ENCODE measurements around the gene TGFBR3L. TPM values are rescaled to one million over a fixed set of nuclear protein-coding genes. Genes with fewer than 3 reads are reported as not detected.

The TGFBR3L gene
- total and polyA plus RNA-seq, 2 of the 8 experiments (the other 6 are each of a cell fraction or from before 2014, with no cell fraction given), result 3.1 to 3.7 TPM

DNA sequence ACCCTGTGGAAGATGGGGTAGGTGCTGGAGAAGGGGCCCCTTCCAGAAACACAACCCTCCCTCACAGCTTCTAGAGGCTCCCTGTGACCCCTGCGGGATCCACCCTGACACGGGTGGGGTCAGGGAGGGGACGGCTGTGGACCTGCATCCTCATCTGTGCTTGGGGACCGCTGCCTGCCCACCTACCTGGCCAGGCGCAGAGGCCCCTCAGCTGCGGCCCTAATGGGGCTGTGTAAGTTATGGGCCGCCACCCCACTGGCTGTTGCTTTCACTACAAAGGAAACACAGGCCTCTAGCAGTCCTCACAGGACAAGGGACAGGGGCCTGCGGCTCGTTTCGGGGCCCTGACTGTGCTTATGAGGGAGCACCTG is 18.3 kb downstream of the TGFBR3L start:
- Histone ChIP-seq H3K23me2 (ENCODE audit: low read depth, low read length) (no peaks in the 10 kb centered on the region), H3K27me3 (replicated peaks in 1 of 4; ENCODE audit: control insufficient read depth in 3 of 4, extremely low read depth in 1 of 4, insufficient read depth in 3 of 4, low read length in 3 of 4) (no peaks in the 10 kb centered on the region), H4K20me1 (replicated peaks in 1 of 2; ENCODE audit: control insufficient read depth in 1 of 2, insufficient read depth in 2 of 2, low read length in 2 of 2) (peaks cover 6 to 12% of the 10 kb centered on the region in 2 experiments), H3K36me3 (ENCODE audit: control insufficient read depth in 2 of 4, insufficient read depth in 4 of 4, low read length in 3 of 4) (peaks cover 26 to 73% (median 53%) of the 10 kb centered on the region in 4 experiments), H4K5ac (ENCODE audit: insufficient read length, low read depth, low read length) (no peak overlapping the region), H2AK5ac (ENCODE audit: low read depth, low read length) (no peak overlapping the region), H3K9me3 (ENCODE audit: insufficient read depth in 2 of 2, low read depth in 1 of 2, low read length in 1 of 2) (no peaks in the 10 kb centered on the region), H3K18ac (ENCODE audit: extremely low read depth, low read length) (no peak overlapping the region), H3K4me1 (replicated peaks in 1 of 4; ENCODE audit: control insufficient read depth in 3 of 4, insufficient read depth in 4 of 4, low read length in 3 of 4) (no peaks in the 10 kb centered on the region), H3K14ac (ENCODE audit: insufficient read length) (no peak overlapping the region), H3K4me3 (ENCODE audit: extremely low read depth in 1 of 4, insufficient read depth in 2 of 4, low read depth in 3 of 4, low read length in 4 of 4) (no peak overlapping the region), H3K9ac (replicated peaks in 1 of 4; ENCODE audit: extremely low read depth in 1 of 4, low read depth in 3 of 4, low read length in 3 of 4) (no peak overlapping the region), H3K4me2 (ENCODE audit: insufficient read depth in 1 of 2, low read depth in 2 of 2, low read length in 2 of 2) (no peak overlapping the region), H3K27ac (ENCODE audit: low read depth, low read length) (no peak overlapping the region), H3K56ac (replicated peaks; ENCODE audit: insufficient read length, low read depth, low read length) (no peak overlapping the region), H3K79me1 (ENCODE audit: low read depth, low read length) (no peaks in the 10 kb centered on the region), H2BK12ac (ENCODE audit: low read depth, low read length) (no peak overlapping the region), H2BK5ac (ENCODE audit: low read depth, low read length) (no peak overlapping the region), H3K23ac (ENCODE audit: insufficient read length) (no peak overlapping the region), H2BK20ac (ENCODE audit: low read length) (no peak overlapping the region), H2BK120ac (replicated peaks; ENCODE audit: low read depth, low read length) (no peak overlapping the region), H3K79me2 (ENCODE audit: control insufficient read depth in 1 of 2, insufficient read depth in 2 of 2, low read length in 2 of 2) (no peaks in the 10 kb centered on the region), H2BK15ac (ENCODE audit: low read length) (no peak overlapping the region), H4K8ac (ENCODE audit: extremely low read depth, insufficient read depth, low read length) (no peak overlapping the region), H3K4ac (replicated peaks; ENCODE audit: insufficient read length, low read depth, low read length) (no peak overlapping the region), H2AFZ (ENCODE audit: low read length) (no peak overlapping the region), H4K91ac (replicated peaks; ENCODE audit: insufficient read length, low read length) (no peak overlapping the region)
- no peak for DNase-seq (ENCODE audit: low read depth in 1 of 2, low spot score in 2 of 2)
- TF ChIP-seq, protein P1, sequence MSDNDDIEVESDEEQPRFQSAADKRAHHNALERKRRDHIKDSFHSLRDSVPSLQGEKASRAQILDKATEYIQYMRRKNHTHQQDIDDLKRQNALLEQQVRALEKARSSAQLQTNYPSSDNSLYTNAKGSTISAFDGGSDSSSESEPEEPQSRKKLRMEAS (IDR thresholded peaks at IDR 0.05), result no peak
- TF ChIP-seq TBP (IDR thresholded peaks at IDR 0.05; ENCODE audit: low read depth, low read length), result no peak
- TF ChIP-seq TAF1 (IDR thresholded peaks at IDR 0.05; ENCODE audit: low read depth, low read length), result no peak
- no peak for TF ChIP-seq PHF8 (conservative IDR thresholded peaks at IDR 0.05; ENCODE audit: low read depth, low read length)
- TF ChIP-seq TEAD4 (IDR thresholded peaks at IDR 0.05; ENCODE audit: low read depth, low read length), result no peak
- no peak for TF ChIP-seq CBX5 (IDR thresholded peaks at IDR 0.05; ENCODE audit: low read depth, low read length)
- TF ChIP-seq SUZ12 (IDR thresholded peaks at IDR 0.05; ENCODE audit: low read length), result no peak
- TF ChIP-seq SIRT6 (IDR thresholded peaks at IDR 0.05; ENCODE audit: low read length), result no peak
- no peak for TF ChIP-seq ZNF274 (IDR thresholded peaks at IDR 0.05; ENCODE audit: borderline replicate concordance, extremely low read depth, low read length)
- TF ChIP-seq SP2 (IDR thresholded peaks at IDR 0.05; ENCODE audit: low read length), result no peak
- TF ChIP-seq TCF12 (IDR thresholded peaks at IDR 0.05; ENCODE audit: low read depth, low read length), result no peak
- TF ChIP-seq POLR2A (IDR thresholded peaks at IDR 0.05; ENCODE audit: control extremely low read depth in 1 of 2, low read depth in 2 of 2, low read length in 2 of 2), result no peak
- TF ChIP-seq NRF1 (IDR thresholded peaks at IDR 0.05; ENCODE audit: low read depth, low read length), result no peak
- WGBS, 2 experiments (ENCODE audit: extremely low coverage in 1 of 2, insufficient coverage in 1 of 2, insufficient read length in 1 of 2, insufficient replicate concordance in 2 of 2, low coverage in 1 of 2, low lambda C conversion rate in 2 of 2, missing lambda C conversion rate in 1 of 2), result 86% methylated on average over 4 of the region's 10 CpGs; no CpG with 5 or more reads in 1 of the 2 experiments
- CTCF ChIA-PET (ENCODE audit: partially characterized antibody), result interaction anchor here (0.6 to 4.1 kb wide), 4 partner anchors 11 to 339 kb away, joined by 3 to 28 read pairs (median 4); partner anchors contain the start of gene TIMM44
- no peak for FAIRE-seq
- POLR2A ChIA-PET (ENCODE audit: partially characterized antibody), result interaction anchor here (2.2 to 10.4 kb wide), 2 partner anchors 9 to 189 kb away, joined by 5 to 205 read pairs; partner anchors contain the start of gene TIMM44

All from H1 (cell line).